HEK293 (cell line): ENCODE measurements around the gene ZNF790.

Source experiments
- AEBP2 ChIP-seq: fragments of 450-650 bp; formaldehyde crosslinking; IDR thresholded peaks from 2 replicates; pipeline ENCODE4 v1.5.1; 2016; ENCODE audit warnings: missing biosample characterization, missing genetic modification characterization, borderline replicate concordance
- BCL11B ChIP-seq: fragments of 450-650 bp; formaldehyde crosslinking; IDR thresholded peaks from 2 replicates; pipeline ENCODE4 v1.5.1; 2016; ENCODE audit warnings: low read depth, missing biosample characterization, missing genetic modification characterization
- ELK4 ChIP-seq: IDR thresholded peaks from 2 replicates; pipeline ENCODE4 v1.6.1; 2011; ENCODE audit warnings: mild to moderate bottlenecking, low read depth, low read length, borderline replicate concordance
- GLI2 ChIP-seq: fragments of 450-650 bp; formaldehyde crosslinking; IDR thresholded peaks from 2 replicates; pipeline ENCODE4; 2017; ENCODE audit warnings: missing biosample characterization, missing genetic modification characterization, low read depth, borderline replicate concordance
- GLIS1 ChIP-seq: fragments of 450-650 bp; formaldehyde crosslinking; IDR thresholded peaks from 2 replicates; pipeline ENCODE4 v1.5.1; 2016; ENCODE audit warnings: missing biosample characterization, missing genetic modification characterization
- KLF8 ChIP-seq: fragments of 450-650 bp; formaldehyde crosslinking; IDR thresholded peaks from 2 replicates; pipeline ENCODE4 v1.5.1; 2016; ENCODE audit warnings: missing biosample characterization, missing genetic modification characterization
- RBAK ChIP-seq: fragments of 450-650 bp; formaldehyde crosslinking; IDR thresholded peaks from 2 replicates; pipeline ENCODE4 v1.5.1; 2016; ENCODE audit warnings: missing biosample characterization, missing genetic modification characterization
- SCRT1 ChIP-seq: fragments of 450-650 bp; formaldehyde crosslinking; IDR thresholded peaks from 2 replicates; pipeline ENCODE4 v1.5.1; 2016; ENCODE audit warnings: missing biosample characterization, missing genetic modification characterization, borderline replicate concordance
- ZBTB7A ChIP-seq: fragments of 450-650 bp; formaldehyde crosslinking; IDR thresholded peaks from 2 replicates; pipeline ENCODE4 v1.5.1; 2016; ENCODE audit warnings: low read depth, missing biosample characterization, missing genetic modification characterization
- ZNF211 ChIP-seq: fragments of 450-650 bp; formaldehyde crosslinking; IDR thresholded peaks from 2 replicates; pipeline ENCODE4 v1.5.1; 2016; ENCODE audit warnings: low read depth, missing biosample characterization, missing genetic modification characterization
- ZNF223 ChIP-seq: fragments of 450-650 bp; formaldehyde crosslinking; IDR thresholded peaks from 2 replicates; pipeline ENCODE4 v1.5.1; 2016; ENCODE audit warnings: missing biosample characterization, missing genetic modification characterization
- ZNF248 ChIP-seq: fragments of 450-650 bp; formaldehyde crosslinking; IDR thresholded peaks from 2 replicates; pipeline ENCODE4 v1.5.1; 2017; ENCODE audit warnings: missing biosample characterization, missing genetic modification characterization
- ZNF280D ChIP-seq: fragments of 450-650 bp; formaldehyde crosslinking; IDR thresholded peaks from 2 replicates; pipeline ENCODE4 v1.5.1; 2016; ENCODE audit warnings: missing biosample characterization, missing genetic modification characterization
- ZNF302 ChIP-seq: fragments of 450-650 bp; formaldehyde crosslinking; IDR thresholded peaks from 2 replicates; pipeline ENCODE4 v1.5.1; 2016; ENCODE audit warnings: missing biosample characterization, missing genetic modification characterization, low read depth
- ZNF324 ChIP-seq: fragments of 450-650 bp; formaldehyde crosslinking; IDR thresholded peaks from 2 replicates; pipeline ENCODE4 v1.5.1; 2016; ENCODE audit warnings: missing biosample characterization, missing genetic modification characterization
- ZNF529 ChIP-seq: fragments of 450-650 bp; formaldehyde crosslinking; IDR thresholded peaks from 2 replicates; pipeline ENCODE4 v1.5.1; 2017; ENCODE audit warnings: missing genetic modification characterization, missing biosample characterization; ENCODE audit not compliant: insufficient replicate concordance
- ZNF610 ChIP-seq: fragments of 450-650 bp; formaldehyde crosslinking; IDR thresholded peaks from 2 replicates; pipeline ENCODE4 v1.5.1; 2016; ENCODE audit warnings: missing biosample characterization, missing genetic modification characterization, borderline replicate concordance
- ZNF768 ChIP-seq: fragments of 450-650 bp; formaldehyde crosslinking; IDR thresholded peaks from 2 replicates; pipeline ENCODE4 v1.5.1; 2018; ENCODE audit warnings: missing biosample characterization, mild to moderate bottlenecking, missing genetic modification characterization
- ZNF776 ChIP-seq: fragments of 450-650 bp; formaldehyde crosslinking; IDR thresholded peaks from 2 replicates; pipeline ENCODE4 v1.5.0; 2017; ENCODE audit warnings: missing biosample characterization, missing genetic modification characterization, borderline replicate concordance
- ZXDB ChIP-seq: fragments of 450-650 bp; formaldehyde crosslinking; IDR thresholded peaks from 2 replicates; pipeline ENCODE4 v1.5.1; 2016; ENCODE audit warnings: missing biosample characterization, missing genetic modification characterization
- TF ChIP-seq, protein P1 (sequence below): fragments of 450-650 bp; formaldehyde crosslinking; IDR thresholded peaks from 2 replicates; pipeline ENCODE4 v1.5.1; 2016; ENCODE audit warnings: missing biosample characterization, missing genetic modification characterization
- TF ChIP-seq, protein P2 (sequence below): fragments of 450-650 bp; formaldehyde crosslinking; IDR thresholded peaks from 2 replicates; pipeline ENCODE4 v1.5.1; 2016; ENCODE audit warnings: missing biosample characterization, missing genetic modification characterization
- TF ChIP-seq, protein P3 (sequence below): fragments of 450-650 bp; formaldehyde crosslinking; IDR thresholded peaks from 2 replicates; pipeline ENCODE4 v1.5.1; 2016; ENCODE audit warnings: missing biosample characterization, missing genetic modification characterization, borderline replicate concordance

Gene ZNF790

GRCh38 chr19:36849701-36850558, 11.7 kb upstream of the ZNF790 start (continued):
- TF ChIP-seq, protein P1, sequence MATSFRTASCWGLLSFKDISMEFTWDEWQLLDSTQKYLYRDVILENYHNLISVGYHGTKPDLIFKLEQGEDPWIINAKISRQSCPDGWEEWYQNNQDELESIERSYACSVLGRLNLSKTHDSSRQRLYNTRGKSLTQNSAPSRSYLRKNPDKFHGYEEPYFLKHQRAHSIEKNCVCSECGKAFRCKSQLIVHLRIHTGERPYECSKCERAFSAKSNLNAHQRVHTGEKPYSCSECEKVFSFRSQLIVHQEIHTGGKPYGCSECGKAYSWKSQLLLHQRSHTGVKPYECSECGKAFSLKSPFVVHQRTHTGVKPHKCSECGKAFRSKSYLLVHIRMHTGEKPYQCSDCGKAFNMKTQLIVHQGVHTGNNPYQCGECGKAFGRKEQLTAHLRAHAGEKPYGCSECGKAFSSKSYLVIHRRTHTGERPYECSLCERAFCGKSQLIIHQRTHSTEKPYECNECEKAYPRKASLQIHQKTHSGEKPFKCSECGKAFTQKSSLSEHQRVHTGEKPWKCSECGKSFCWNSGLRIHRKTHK: no peak
- TF ChIP-seq BCL11B (peak; percentile 86; the same call in 1 of the 2 replicates), ZNF324 (peak; percentile 80; the same call in 1 of the 2 replicates), ZNF223 (tag by site-specific recombination) (0 out of 2 replicates have a peak, but pooled peaks have one; percentile 32), ZNF302 (tag by site-specific recombination) (no peak), ZBTB7A (tag by site-specific recombination) (peak; percentile 61; the same call in 1 of the 2 replicates), ELK4 (peak; percentile 83), KLF8 (tag by site-specific recombination) (peak; percentile 83), GLIS1 (peak; percentile 18; the same call in 1 of the 2 replicates), ZNF776 (no peak), AEBP2 (tag by site-specific recombination) (peak; percentile 80), ZXDB (tag by site-specific recombination) (peak; percentile 84), ZNF768 (tag by site-specific recombination) (no peak; the same call in 1 of the 2 replicates), SCRT1 (tag by site-specific recombination) (no peak), GLI2 (no peak), ZNF248 (tag by site-specific recombination) (no peak; the same call in 1 of the 2 replicates), ZNF280D (tag by site-specific recombination) (peak; percentile 96), ZNF211 (tag by site-specific recombination) (no peak), RBAK (0 out of 2 replicates have a peak, but pooled peaks have one; percentile 65), ZNF610 (tag by site-specific recombination) (peak; percentile 75), ZNF529 (no peak)
- TF ChIP-seq, protein P2, sequence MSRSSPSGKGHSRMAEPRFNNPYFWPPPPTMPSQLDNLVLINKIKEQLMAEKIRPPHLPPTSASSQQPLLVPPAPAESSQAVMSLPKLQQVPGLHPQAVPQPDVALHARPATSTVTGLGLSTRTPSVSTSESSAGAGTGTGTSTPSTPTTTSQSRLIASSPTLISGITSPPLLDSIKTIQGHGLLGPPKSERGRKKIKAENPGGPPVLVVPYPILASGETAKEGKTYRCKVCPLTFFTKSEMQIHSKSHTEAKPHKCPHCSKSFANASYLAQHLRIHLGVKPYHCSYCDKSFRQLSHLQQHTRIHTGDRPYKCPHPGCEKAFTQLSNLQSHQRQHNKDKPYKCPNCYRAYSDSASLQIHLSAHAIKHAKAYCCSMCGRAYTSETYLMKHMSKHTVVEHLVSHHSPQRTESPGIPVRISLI (tag by site-specific recombination): no peak
- TF ChIP-seq, protein P3, sequence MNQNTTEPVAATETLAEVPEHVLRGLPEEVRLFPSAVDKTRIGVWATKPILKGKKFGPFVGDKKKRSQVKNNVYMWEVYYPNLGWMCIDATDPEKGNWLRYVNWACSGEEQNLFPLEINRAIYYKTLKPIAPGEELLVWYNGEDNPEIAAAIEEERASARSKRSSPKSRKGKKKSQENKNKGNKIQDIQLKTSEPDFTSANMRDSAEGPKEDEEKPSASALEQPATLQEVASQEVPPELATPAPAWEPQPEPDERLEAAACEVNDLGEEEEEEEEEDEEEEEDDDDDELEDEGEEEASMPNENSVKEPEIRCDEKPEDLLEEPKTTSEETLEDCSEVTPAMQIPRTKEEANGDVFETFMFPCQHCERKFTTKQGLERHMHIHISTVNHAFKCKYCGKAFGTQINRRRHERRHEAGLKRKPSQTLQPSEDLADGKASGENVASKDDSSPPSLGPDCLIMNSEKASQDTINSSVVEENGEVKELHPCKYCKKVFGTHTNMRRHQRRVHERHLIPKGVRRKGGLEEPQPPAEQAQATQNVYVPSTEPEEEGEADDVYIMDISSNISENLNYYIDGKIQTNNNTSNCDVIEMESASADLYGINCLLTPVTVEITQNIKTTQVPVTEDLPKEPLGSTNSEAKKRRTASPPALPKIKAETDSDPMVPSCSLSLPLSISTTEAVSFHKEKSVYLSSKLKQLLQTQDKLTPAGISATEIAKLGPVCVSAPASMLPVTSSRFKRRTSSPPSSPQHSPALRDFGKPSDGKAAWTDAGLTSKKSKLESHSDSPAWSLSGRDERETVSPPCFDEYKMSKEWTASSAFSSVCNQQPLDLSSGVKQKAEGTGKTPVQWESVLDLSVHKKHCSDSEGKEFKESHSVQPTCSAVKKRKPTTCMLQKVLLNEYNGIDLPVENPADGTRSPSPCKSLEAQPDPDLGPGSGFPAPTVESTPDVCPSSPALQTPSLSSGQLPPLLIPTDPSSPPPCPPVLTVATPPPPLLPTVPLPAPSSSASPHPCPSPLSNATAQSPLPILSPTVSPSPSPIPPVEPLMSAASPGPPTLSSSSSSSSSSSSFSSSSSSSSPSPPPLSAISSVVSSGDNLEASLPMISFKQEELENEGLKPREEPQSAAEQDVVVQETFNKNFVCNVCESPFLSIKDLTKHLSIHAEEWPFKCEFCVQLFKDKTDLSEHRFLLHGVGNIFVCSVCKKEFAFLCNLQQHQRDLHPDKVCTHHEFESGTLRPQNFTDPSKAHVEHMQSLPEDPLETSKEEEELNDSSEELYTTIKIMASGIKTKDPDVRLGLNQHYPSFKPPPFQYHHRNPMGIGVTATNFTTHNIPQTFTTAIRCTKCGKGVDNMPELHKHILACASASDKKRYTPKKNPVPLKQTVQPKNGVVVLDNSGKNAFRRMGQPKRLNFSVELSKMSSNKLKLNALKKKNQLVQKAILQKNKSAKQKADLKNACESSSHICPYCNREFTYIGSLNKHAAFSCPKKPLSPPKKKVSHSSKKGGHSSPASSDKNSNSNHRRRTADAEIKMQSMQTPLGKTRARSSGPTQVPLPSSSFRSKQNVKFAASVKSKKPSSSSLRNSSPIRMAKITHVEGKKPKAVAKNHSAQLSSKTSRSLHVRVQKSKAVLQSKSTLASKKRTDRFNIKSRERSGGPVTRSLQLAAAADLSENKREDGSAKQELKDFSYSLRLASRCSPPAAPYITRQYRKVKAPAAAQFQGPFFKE: 0 out of 2 replicates have a peak, but pooled peaks have one; percentile 78
